ENCODE data around the gene SGCD.

DNA sequence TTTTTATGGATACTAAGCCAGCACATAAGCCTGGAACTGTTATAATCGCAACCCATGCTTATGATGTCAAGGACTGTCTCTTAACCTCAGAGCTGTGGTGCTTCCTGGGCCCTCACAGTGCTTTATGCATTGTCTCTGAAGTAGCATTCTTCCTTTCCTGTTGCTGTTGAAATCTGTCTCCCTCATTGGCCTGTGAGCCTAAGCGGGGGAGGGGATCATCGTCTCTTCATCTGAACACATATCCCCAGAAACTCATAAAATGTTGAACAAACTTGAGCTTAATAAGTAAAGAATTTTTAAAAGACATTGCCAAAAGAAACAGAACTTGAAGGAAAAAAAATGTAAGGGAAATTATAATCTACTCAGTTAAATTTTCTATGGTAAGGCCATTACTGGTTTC, 80.3 kb downstream of the SGCD start:
- TF ChIP-seq POLR2A (IDR thresholded peaks at IDR 0.05; ENCODE audit: low read depth, low read length) (no peak), CEBPB (IDR thresholded peaks at IDR 0.05; ENCODE audit: low read depth, low read length) (no peak), RCOR1 (IDR thresholded peaks at IDR 0.05; ENCODE audit: insufficient replicate concordance, low read length) (no peak), BHLHE40 (IDR thresholded peaks at IDR 0.05; ENCODE audit: low read depth, low read length) (no peak), RAD21 (IDR thresholded peaks at IDR 0.05; ENCODE audit: low read length) (no peak)
- TF ChIP-seq, protein P1, sequence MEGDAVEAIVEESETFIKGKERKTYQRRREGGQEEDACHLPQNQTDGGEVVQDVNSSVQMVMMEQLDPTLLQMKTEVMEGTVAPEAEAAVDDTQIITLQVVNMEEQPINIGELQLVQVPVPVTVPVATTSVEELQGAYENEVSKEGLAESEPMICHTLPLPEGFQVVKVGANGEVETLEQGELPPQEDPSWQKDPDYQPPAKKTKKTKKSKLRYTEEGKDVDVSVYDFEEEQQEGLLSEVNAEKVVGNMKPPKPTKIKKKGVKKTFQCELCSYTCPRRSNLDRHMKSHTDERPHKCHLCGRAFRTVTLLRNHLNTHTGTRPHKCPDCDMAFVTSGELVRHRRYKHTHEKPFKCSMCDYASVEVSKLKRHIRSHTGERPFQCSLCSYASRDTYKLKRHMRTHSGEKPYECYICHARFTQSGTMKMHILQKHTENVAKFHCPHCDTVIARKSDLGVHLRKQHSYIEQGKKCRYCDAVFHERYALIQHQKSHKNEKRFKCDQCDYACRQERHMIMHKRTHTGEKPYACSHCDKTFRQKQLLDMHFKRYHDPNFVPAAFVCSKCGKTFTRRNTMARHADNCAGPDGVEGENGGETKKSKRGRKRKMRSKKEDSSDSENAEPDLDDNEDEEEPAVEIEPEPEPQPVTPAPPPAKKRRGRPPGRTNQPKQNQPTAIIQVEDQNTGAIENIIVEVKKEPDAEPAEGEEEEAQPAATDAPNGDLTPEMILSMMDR (conservative IDR thresholded peaks at IDR 0.05; ENCODE audit: low read depth, low read length) = no peak
- TF ChIP-seq, protein P2, sequence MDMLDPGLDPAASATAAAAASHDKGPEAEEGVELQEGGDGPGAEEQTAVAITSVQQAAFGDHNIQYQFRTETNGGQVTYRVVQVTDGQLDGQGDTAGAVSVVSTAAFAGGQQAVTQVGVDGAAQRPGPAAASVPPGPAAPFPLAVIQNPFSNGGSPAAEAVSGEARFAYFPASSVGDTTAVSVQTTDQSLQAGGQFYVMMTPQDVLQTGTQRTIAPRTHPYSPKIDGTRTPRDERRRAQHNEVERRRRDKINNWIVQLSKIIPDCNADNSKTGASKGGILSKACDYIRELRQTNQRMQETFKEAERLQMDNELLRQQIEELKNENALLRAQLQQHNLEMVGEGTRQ (IDR thresholded peaks at IDR 0.05; ENCODE audit: low read depth, low read length) = no peak

All from IMR-90 (cell line).